Measurements from ENCODE around the gene LRRN4CL. TPM values are rescaled to one million over a fixed set of nuclear protein-coding genes. Genes with fewer than 3 reads are reported as not detected.
A peak's percentile ranks its signal among the peaks of the same experiment; 100 is the strongest.
"Not testable (repeated sequence)": the region's sequence is repeated elsewhere in the genome, so short reads cannot be mapped to it uniquely, and the experiment has no call there.

The LRRN4CL gene
- total RNA-seq, 1 donor from 2014 or later = 0.13 TPM

DNA sequence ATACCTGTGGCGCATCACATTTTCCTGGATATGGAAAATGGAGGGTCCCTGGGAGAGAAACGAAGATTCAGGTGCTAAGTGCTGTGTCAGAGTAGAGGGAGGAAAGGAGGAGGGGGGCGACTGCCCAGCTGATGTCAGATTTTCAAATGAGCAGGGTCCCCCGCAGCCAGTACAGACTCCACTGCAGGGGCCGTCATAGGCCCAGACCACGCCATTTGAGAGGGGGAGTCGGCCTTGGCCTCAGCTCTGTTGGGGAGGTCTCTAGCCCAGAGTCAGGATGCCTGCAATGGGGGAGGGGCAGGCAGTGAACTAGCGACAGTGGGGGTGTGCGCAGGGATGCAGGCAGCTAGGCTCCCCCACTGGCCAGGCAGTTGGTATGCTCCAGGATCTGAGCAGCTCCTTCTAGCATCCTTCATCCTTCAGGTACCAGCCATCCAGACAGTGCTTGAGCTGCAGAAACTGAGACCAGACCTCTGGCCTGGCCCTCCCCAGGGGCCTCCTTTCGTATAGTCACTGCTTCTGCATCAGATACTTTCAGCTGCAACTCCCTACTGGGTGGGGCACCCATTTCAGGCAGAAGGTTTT lies 18.0 kb upstream of the LRRN4CL start, which contains the start of the genes BSCL2 and GNG3:
BSCL2 (minus strand) TSS at position 148 of the 585 bp plus-strand sequence. CDS start 229 bp downstream, outside the sequence.
GNG3 (plus strand) TSS at position 400 of the 585 bp plus-strand sequence. CDS start 620 bp downstream, outside the sequence.
- intact Hi-C loops (cut with micrococcal nuclease) = loop anchor here (2.0 kb wide), 1 partner anchor 29 kb away; the partner anchor contains the start of gene UBXN1
- ChIA-PET POLR2A (interaction anchor here (0.6 to 8.0 kb wide), 21 partner anchors 20 to 174 kb away, joined by 3 to 188 read pairs (median 22); partner anchors contain the start of genes C11orf98, CSKMT, EEF1G and HNRNPUL2), CTCF (interaction anchor here (1.0 to 1.6 kb wide), 2 partner anchors 42 to 174 kb away, joined by 3 to 5 read pairs; partner anchors contain the start of genes C11orf98, CSKMT and SLC3A2)
- peak within 1 kb of the TSS; percentile 99 for H3K27ac Mint-ChIP-seq
- DNase-seq (peak; percentile 18), ATAC-seq (ENCODE audit: low read depth) (no peak)
- H3K27me3 Mint-ChIP-seq = no peaks in the 10 kb centered on the region
- H3K4me3 Mint-ChIP-seq = peak within 1 kb of the TSS; percentile 96
- H3K4me1 Mint-ChIP-seq = peaks cover 53% of the 10 kb centered on the region
- no peaks in the 10 kb centered on the region for H3K9me3 Mint-ChIP-seq
- TF ChIP-seq, protein P1, sequence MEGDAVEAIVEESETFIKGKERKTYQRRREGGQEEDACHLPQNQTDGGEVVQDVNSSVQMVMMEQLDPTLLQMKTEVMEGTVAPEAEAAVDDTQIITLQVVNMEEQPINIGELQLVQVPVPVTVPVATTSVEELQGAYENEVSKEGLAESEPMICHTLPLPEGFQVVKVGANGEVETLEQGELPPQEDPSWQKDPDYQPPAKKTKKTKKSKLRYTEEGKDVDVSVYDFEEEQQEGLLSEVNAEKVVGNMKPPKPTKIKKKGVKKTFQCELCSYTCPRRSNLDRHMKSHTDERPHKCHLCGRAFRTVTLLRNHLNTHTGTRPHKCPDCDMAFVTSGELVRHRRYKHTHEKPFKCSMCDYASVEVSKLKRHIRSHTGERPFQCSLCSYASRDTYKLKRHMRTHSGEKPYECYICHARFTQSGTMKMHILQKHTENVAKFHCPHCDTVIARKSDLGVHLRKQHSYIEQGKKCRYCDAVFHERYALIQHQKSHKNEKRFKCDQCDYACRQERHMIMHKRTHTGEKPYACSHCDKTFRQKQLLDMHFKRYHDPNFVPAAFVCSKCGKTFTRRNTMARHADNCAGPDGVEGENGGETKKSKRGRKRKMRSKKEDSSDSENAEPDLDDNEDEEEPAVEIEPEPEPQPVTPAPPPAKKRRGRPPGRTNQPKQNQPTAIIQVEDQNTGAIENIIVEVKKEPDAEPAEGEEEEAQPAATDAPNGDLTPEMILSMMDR (IDR thresholded peaks at IDR 0.05) = no peak
- peaks cover 27% of the 10 kb centered on the region for H3K36me3 Mint-ChIP-seq (ENCODE audit: low read depth)

DNA sequence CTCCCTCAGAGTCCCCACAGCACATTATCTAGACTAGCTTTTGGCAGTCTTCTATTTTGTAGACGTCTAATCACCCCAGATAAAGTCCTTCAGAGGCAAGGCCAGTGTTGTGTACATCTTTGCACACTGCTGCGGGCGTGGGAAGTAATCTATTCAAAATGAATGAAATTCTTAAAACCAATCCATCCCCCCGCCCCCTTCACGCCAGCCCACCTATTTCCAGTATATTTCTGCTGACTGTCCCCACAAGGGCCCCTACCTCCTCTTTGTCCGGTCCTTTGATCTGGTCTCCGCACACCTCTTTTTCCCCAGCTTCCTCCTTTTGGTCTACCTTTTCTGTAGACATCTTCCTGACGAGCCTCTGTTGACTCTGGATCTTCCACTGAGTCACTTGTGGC lies 17.5 kb upstream of the LRRN4CL start:
- H3K27me3 Mint-ChIP-seq = no peaks in the 10 kb centered on the region
- peaks cover 49% of the 10 kb centered on the region for H3K4me1 Mint-ChIP-seq
- ChIA-PET POLR2A (interaction anchor here (0.6 to 8.0 kb wide), 23 partner anchors 13 to 174 kb away, joined by 3 to 188 read pairs (median 9); partner anchors contain the start of genes B3GAT3, C11orf98, CSKMT and EEF1G), CTCF (interaction anchor here (1.0 to 1.6 kb wide), 2 partner anchors 42 to 174 kb away, joined by 3 to 5 read pairs; partner anchors contain the start of genes C11orf98, CSKMT and SLC3A2)
- H3K4me3 Mint-ChIP-seq = peak overlapping the region; percentile 92
- DNase-seq (no peak), ATAC-seq (ENCODE audit: low read depth) (no peak)
- H3K27ac Mint-ChIP-seq = peak overlapping the region; percentile 99
- peaks cover 26% of the 10 kb centered on the region for H3K36me3 Mint-ChIP-seq (ENCODE audit: low read depth)
- H3K9me3 Mint-ChIP-seq = no peaks in the 10 kb centered on the region
- TF ChIP-seq, protein P1 (IDR thresholded peaks at IDR 0.05) = no peak
- intact Hi-C loops (cut with micrococcal nuclease) = loop anchor here (1.0 to 2.0 kb wide), 3 partner anchors 28 to 174 kb away; partner anchors contain the start of genes GANAB and UBXN1

DNA sequence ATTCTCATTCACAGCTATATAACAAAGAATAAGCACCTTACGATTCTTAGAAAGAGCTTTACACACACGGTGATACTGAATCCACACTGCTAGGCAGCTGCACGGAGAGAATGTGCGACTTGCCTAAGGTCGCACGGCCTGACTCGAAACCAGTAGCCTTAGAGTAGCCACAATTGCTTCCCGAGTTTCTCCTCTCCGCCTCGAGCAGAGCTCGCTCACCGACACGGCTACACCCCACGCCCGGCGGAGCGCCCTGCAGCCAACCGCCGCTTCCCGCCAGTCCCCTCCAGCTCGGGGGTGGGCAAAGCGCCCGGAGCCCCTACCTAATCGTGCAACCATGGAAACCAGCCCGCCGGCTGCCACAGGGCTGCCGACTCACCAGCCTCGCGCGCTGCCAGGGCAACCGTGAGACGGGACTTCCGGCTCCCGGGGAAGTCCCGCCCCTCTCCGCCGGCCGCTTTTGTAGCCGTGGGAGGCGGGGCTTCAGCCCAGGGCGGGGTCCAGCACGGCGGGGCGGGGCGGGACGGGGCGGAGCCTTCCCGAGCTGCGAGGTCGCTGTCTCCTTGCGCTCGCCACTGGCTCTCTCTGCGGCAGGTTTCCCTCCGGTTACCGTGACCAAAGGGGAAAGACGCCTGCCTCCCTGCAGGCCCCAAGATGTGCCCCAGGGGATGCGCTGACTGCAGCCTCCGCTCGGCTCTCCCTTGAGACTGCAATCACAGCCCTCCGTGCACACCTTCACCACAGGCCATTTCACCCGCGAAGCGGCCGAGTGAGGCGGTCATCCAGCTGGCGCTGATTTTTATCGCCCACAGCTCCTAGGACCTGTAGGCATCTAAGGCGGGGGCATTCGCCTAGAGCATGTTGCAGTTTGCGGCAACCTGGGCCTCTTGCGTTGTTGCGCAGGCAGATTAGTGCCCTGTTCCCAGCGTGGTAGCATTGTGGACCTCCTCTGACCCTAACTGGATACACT lies 16.8 kb upstream of the LRRN4CL start:
- TF ChIP-seq, protein P1 (IDR thresholded peaks at IDR 0.05) = no peak
- Mint-ChIP-seq H3K36me3 (ENCODE audit: low read depth) (peaks cover 23% of the 10 kb centered on the region), H3K9me3 (no peaks in the 10 kb centered on the region), H3K4me1 (peaks cover 49% of the 10 kb centered on the region), H3K27ac (peak overlapping the region; percentile 99), H3K4me3 (peak overlapping the region; percentile 92), H3K27me3 (no peaks in the 10 kb centered on the region)
- DNase-seq (peak; percentile 90), ATAC-seq (ENCODE audit: low read depth) (peak; percentile 73)
- intact Hi-C loops (cut with micrococcal nuclease) = loop anchor here (1.0 to 2.0 kb wide), 3 partner anchors 27 to 175 kb away; partner anchors contain the start of genes GANAB and UBXN1
- ChIA-PET POLR2A (interaction anchor here (0.6 to 8.0 kb wide), 22 partner anchors 12 to 174 kb away, joined by 3 to 188 read pairs (median 8); partner anchors contain the start of genes B3GAT3, C11orf98, CSKMT and EEF1G), CTCF (interaction anchor here (1.0 to 1.6 kb wide), 4 partner anchors 12 to 175 kb away, joined by 3 to 6 read pairs (median 4); partner anchors contain the start of genes C11orf98, CSKMT and SLC3A2)

DNA sequence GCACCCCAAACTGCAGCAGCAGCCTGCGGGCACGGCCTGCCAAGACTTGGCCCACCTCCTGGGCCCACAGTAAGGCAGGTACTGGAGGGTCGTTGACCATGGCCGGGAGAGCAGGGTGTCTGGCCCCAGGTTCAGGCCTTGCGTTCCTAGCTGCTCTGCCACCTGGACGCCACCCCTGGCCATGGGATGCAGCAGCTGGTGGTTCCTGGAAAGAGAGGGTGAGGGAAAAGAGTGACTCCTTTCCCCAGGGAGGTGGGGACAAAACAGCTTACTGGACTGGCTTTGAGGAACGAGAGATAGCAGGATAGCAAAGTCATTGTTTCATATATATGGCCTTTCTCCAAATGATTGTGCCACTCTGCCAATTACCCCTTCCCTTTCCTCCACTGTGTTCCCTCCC lies 16.1 kb upstream of the LRRN4CL start:
- ChIA-PET CTCF (interaction anchor here (1.0 to 1.6 kb wide), 3 partner anchors 11 to 40 kb away, joined by 3 to 6 read pairs (median 5); partner anchors contain the start of genes C11orf98 and CSKMT), POLR2A (interaction anchor here (0.9 to 8.0 kb wide), 16 partner anchors 21 to 175 kb away, joined by 3 to 188 read pairs (median 21); partner anchors contain the start of genes B3GAT3, C11orf98, CSKMT and EEF1G)
- peak overlapping the region; percentile 86 for H3K27ac Mint-ChIP-seq
- H3K4me1 Mint-ChIP-seq = peaks cover 49% of the 10 kb centered on the region
- no peak for DNase-seq
- H3K27me3 Mint-ChIP-seq = no peaks in the 10 kb centered on the region
- intact Hi-C loops (cut with micrococcal nuclease) = no loop called here
- peaks cover 19% of the 10 kb centered on the region for H3K36me3 Mint-ChIP-seq (ENCODE audit: low read depth)
- H3K4me3 Mint-ChIP-seq = peak overlapping the region; percentile 92
- H3K9me3 Mint-ChIP-seq = no peaks in the 10 kb centered on the region
- no peak for ATAC-seq (ENCODE audit: low read depth)
- TF ChIP-seq, protein P1 (IDR thresholded peaks at IDR 0.05) = no peak

DNA sequence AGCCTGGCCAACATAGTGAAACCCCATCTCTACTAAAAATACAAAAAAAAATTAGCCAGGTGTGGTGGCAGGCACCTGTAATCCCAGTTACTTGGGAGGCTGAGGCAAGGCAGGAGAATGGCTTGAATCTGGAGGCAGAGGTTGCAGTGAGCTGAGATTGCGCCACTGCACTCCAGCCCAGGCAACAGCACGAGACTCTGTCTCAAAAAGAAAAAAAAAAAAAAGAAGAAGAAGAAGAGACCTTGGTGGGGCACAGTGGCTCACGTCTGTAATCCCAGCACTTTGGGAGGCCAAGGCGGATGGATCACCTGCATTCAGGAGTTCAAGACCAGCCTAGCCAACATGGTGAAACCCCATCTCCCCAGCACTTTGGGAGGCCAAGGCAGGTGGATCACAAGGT lies 14.6 kb upstream of the LRRN4CL start:
- POLR2A ChIA-PET = interaction anchor here (0.6 to 6.4 kb wide), 4 partner anchors 32 to 163 kb away, joined by 3 to 67 read pairs (median 4); partner anchors contain the start of genes UQCC3 and ZBTB3
- H3K4me3 Mint-ChIP-seq, H3K27ac Mint-ChIP-seq: not testable (repeated sequence)

More for the DNA sequence above, 14.6 kb upstream of the LRRN4CL start:
- ATAC-seq (ENCODE audit: low read depth); H3K9me3 Mint-ChIP-seq; H3K36me3 Mint-ChIP-seq (ENCODE audit: low read depth); DNase-seq; H3K27me3 Mint-ChIP-seq; intact Hi-C loops (cut with micrococcal nuclease): not testable (repeated sequence)
- H3K4me1 Mint-ChIP-seq = peaks cover 37% of the 10 kb centered on the region
- CTCF ChIA-PET = interaction anchor here (0.6 kb wide), 1 partner anchor 161 kb away, joined by 4 read pairs; no protein-coding TSS in a partner anchor

Data from activated B cell treated with CpG ODN at 0.5 μM for 24 hours (primary cell).